Esophagus muscularis mucosa (tissue), 4 donors: Measurements from ENCODE around the gene MGLL.

Source experiments
- EP300 ChIP-seq: sonication (generic); formaldehyde crosslinking; IDR thresholded peaks from one replicate; pipeline ENCODE4 v1.6.1; 2017; ENCODE audit warnings: antibody characterized with exemption
- POLR2A ChIP-seq: fragments of 450-650 bp; IDR thresholded peaks from one replicate; pipeline ENCODE4 v1.6.1; 2017; ENCODE audit warnings: antibody characterized with exemption, moderate library complexity, mild to moderate bottlenecking, low read depth
- POLR2AphosphoS5 ChIP-seq, 2 donors: sonication (generic); formaldehyde crosslinking; IDR thresholded peaks; one replicate each; pipeline ENCODE4 v1.6.1; 2017; ENCODE audit warnings: antibody characterized with exemption in 2 of 2
- TF ChIP-seq, protein P1 (sequence below), 3 experiments: fragments of 200-600 bp in 2 of 3; fragments of 450-650 bp in 1 of 3; sonication (generic) in 2 of 3; IDR thresholded peaks; one replicate each; pipeline ENCODE4 v1.5.1; 2017 to 2019; ENCODE audit warnings: antibody characterized with exemption in 3 of 3, mild to moderate bottlenecking in 2 of 3, moderate library complexity in 1 of 3

- TF ChIP-seq EP300 (no peak), POLR2A (no peak), POLR2AphosphoS5 (IDR thresholded peaks at IDR 0.05) (no peak)
- TF ChIP-seq, protein P1, sequence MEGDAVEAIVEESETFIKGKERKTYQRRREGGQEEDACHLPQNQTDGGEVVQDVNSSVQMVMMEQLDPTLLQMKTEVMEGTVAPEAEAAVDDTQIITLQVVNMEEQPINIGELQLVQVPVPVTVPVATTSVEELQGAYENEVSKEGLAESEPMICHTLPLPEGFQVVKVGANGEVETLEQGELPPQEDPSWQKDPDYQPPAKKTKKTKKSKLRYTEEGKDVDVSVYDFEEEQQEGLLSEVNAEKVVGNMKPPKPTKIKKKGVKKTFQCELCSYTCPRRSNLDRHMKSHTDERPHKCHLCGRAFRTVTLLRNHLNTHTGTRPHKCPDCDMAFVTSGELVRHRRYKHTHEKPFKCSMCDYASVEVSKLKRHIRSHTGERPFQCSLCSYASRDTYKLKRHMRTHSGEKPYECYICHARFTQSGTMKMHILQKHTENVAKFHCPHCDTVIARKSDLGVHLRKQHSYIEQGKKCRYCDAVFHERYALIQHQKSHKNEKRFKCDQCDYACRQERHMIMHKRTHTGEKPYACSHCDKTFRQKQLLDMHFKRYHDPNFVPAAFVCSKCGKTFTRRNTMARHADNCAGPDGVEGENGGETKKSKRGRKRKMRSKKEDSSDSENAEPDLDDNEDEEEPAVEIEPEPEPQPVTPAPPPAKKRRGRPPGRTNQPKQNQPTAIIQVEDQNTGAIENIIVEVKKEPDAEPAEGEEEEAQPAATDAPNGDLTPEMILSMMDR (IDR thresholded peaks at IDR 0.05) = no peak
Observed at GRCh38 chr3:127739347-127740135, 82.8 kb downstream of the MGLL start.
